BE2C (cell line): ENCODE results near the gene ATP1A4.

Source experiments
- DNase-seq: peaks from one replicate; pipeline ENCODE4 v3.0.0-alpha.2; 2020
- H3K27me3 ChIP-seq: fragments of 250-450 bp; sonication (Bioruptor Pico); 2 replicates; pipeline ENCODE4 v1.5.1; 2020; ENCODE audit warnings: mild to moderate bottlenecking
- H3K36me3 ChIP-seq: fragments of 250-450 bp; sonication (Bioruptor Pico); 2 replicates; pipeline ENCODE4 v1.5.1; 2020; ENCODE audit warnings: mild to moderate bottlenecking
- H3K4me1 ChIP-seq: fragments of 250-450 bp; sonication (Bioruptor Pico); 2 replicates; pipeline ENCODE4 v1.5.1; 2020
- H3K4me3 ChIP-seq: 2 replicates; pipeline ENCODE4 v1.5.1; 2011; ENCODE audit warnings: low read depth, low read length
- H3K9me3 ChIP-seq: fragments of 250-450 bp; sonication (Bioruptor Pico); 2 replicates; pipeline ENCODE4 v1.5.1; 2020
- CTCF ChIP-seq: IDR thresholded peaks from 2 replicates; pipeline ENCODE4 v1.5.1; 2012; ENCODE audit warnings: mild to moderate bottlenecking, low read depth, low read length

The ATP1A4 gene

DNA sequence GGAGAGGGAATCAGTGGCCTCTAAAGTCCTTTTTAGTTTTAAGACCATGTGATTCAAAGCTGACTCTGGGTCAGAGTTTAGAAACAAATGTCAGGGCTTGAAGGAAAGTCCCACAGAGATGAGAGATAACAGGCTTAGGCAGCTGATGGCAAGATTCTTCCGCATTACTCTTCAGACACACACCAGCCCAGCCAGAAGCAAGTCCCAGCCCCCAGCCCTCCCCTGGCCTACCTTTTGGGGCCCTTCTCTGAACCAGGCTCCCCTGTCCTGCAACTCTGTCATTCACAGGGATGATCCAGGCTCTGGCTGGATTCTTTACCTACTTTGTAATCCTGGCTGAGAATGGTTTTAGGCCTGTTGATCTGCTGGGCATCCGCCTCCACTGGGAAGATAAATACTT, 25.8 kb downstream of the ATP1A4 start:
- peaks cover 13% of the 10 kb centered on the region for H3K27me3 ChIP-seq
- no peaks in the 10 kb centered on the region for H3K4me1 ChIP-seq
- H3K36me3 ChIP-seq = no peaks in the 10 kb centered on the region
- DNase-seq = no peak
- no peaks in the 10 kb centered on the region for H3K9me3 ChIP-seq
- TF ChIP-seq CTCF = no peak
- no peak overlapping the region for H3K4me3 ChIP-seq

DNA sequence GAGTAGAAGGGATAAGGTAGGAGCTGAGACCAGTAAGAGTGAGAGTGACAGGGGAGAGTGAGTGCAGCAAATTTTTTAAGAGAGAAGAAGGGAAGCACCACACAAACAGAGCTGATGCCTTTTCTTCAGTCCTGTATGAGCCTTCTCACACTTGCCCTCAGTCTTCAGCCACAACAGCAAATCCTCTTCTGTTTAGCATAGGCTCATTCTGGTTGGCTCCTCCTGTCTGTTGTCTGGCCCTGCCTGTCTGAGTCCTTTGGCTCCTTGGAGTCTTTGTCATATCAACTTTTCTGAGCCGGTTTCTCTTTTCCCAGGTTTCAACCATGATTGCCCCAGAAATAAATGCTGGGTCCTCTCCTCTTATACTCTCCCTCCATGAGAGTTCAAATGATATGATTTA, 26.3 kb downstream of the ATP1A4 start:
- H3K9me3 ChIP-seq = no peaks in the 10 kb centered on the region
- H3K4me1 ChIP-seq = no peaks in the 10 kb centered on the region
- H3K36me3 ChIP-seq = no peaks in the 10 kb centered on the region
- no peak overlapping the region for H3K4me3 ChIP-seq
- TF ChIP-seq CTCF = no peak
- DNase-seq = no peak
- H3K27me3 ChIP-seq = peaks cover 9% of the 10 kb centered on the region

GRCh38 chr1:160178731-160179130, 27.3 kb downstream of the ATP1A4 start:
- no peak for TF ChIP-seq CTCF
- Histone ChIP-seq H3K9me3 (no peaks in the 10 kb centered on the region), H3K4me1 (no peaks in the 10 kb centered on the region), H3K27me3 (peaks cover 3% of the 10 kb centered on the region; the same call in 1 of the 2 replicates), H3K36me3 (no peaks in the 10 kb centered on the region), H3K4me3 (no peak overlapping the region)
- DNase-seq = no peak

- TF ChIP-seq CTCF = no peak
- no peaks in the 10 kb centered on the region for H3K9me3 ChIP-seq
- H3K27me3 ChIP-seq = peaks cover 2% of the 10 kb centered on the region; the same call in 1 of the 2 replicates
- H3K36me3 ChIP-seq = no peaks in the 10 kb centered on the region
- H3K4me1 ChIP-seq = no peaks in the 10 kb centered on the region
- DNase-seq = no peak
- no peak overlapping the region for H3K4me3 ChIP-seq
Observed at GRCh38 chr1:160179336-160179735, 27.9 kb downstream of the ATP1A4 start.

- no peaks in the 10 kb centered on the region; the same call in 1 of the 2 replicates for H3K27me3 ChIP-seq
- H3K4me1 ChIP-seq = no peaks in the 10 kb centered on the region
- no peaks in the 10 kb centered on the region for H3K36me3 ChIP-seq
- no peaks in the 10 kb centered on the region for H3K9me3 ChIP-seq
- no peak overlapping the region for H3K4me3 ChIP-seq
- DNase-seq = no peak
- no peak for TF ChIP-seq CTCF
Observed at GRCh38 chr1:160186246-160186645, 34.8 kb downstream of the ATP1A4 start.

- H3K4me3 ChIP-seq = no peak overlapping the region
- DNase-seq = no peak
- no peaks in the 10 kb centered on the region for H3K4me1 ChIP-seq
- no peaks in the 10 kb centered on the region for H3K9me3 ChIP-seq
- H3K36me3 ChIP-seq = no peaks in the 10 kb centered on the region
- TF ChIP-seq CTCF = no peak
- no peaks in the 10 kb centered on the region; the same call in 1 of the 2 replicates for H3K27me3 ChIP-seq
Observed at GRCh38 chr1:160186729-160187128, 35.3 kb downstream of the ATP1A4 start.
